Osteoblast (primary cell): Measurements from ENCODE around the gene FBXO15. TPM values are rescaled to one million over a fixed set of nuclear protein-coding genes. Genes with fewer than 3 reads are reported as not detected.

Experiments
- DNase-seq: peaks from one replicate; pipeline ENCODE4 v3.0.0; 2011; ENCODE audit warnings: low spot score, mixed read lengths; ENCODE audit not compliant: insufficient read length; ENCODE audit errors: missing footprints
- H2AFZ ChIP-seq: 2 replicates; pipeline ENCODE4 v1.6.0; 2011; ENCODE audit warnings: mild to moderate bottlenecking, low read length
- H3K27ac ChIP-seq: 2 replicates; pipeline ENCODE4 v1.5.1; 2011; ENCODE audit warnings: mild to moderate bottlenecking, low read depth, low read length, moderate library complexity
- H3K27me3 ChIP-seq: 2 replicates; pipeline ENCODE4 v1.6.0; 2012; ENCODE audit warnings: mild to moderate bottlenecking, control low read depth, inconsistent platforms, low read length, moderate library complexity; ENCODE audit not compliant: insufficient read depth
- H3K36me3 ChIP-seq: 2 replicates; pipeline ENCODE4 v1.5.1; 2011; ENCODE audit warnings: mild to moderate bottlenecking, low read length, control low read depth, moderate library complexity; ENCODE audit not compliant: insufficient read depth
- H3K4me1 ChIP-seq: 2 replicates; pipeline ENCODE4 v1.5.1; 2011; ENCODE audit warnings: mild to moderate bottlenecking, low read length, control low read depth, moderate library complexity; ENCODE audit not compliant: insufficient read depth
- H3K4me2 ChIP-seq: 2 replicates; pipeline ENCODE4 v1.6.0; 2011; ENCODE audit warnings: mild to moderate bottlenecking, low read length; ENCODE audit not compliant: insufficient read depth
- H3K4me3 ChIP-seq: fragments of 200-600 bp; sonication (generic); 3 replicates; pipeline ENCODE4 v1.5.1; 2012; ENCODE audit warnings: mild to moderate bottlenecking, low read length, inconsistent platforms; ENCODE audit not compliant: insufficient read depth
- H3K79me2 ChIP-seq: 2 replicates; pipeline ENCODE4 v1.6.0; 2012; ENCODE audit warnings: mild to moderate bottlenecking, low read length, control low read depth, inconsistent platforms; ENCODE audit not compliant: insufficient read depth
- H3K9me3 ChIP-seq: 2 replicates; pipeline ENCODE4 v1.5.1; 2011; ENCODE audit warnings: low read depth, low read length, control low read depth
- H4K20me1 ChIP-seq: 2 replicates; pipeline ENCODE4 v1.6.0; 2012; ENCODE audit warnings: mild to moderate bottlenecking, low read length, control low read depth; ENCODE audit not compliant: insufficient read depth
- total RNA-seq: library from RNA; depleted of rRNA; stranded (reverse); fragments of >200 nt; gene quantifications from 2 replicates; pipeline ENCODE4 v1.2.3, GENCODE V29; 2012
- TF ChIP-seq, protein P1 (sequence below): IDR thresholded peaks from 2 replicates; pipeline ENCODE4 v1.5.1; 2011; ENCODE audit warnings: mild to moderate bottlenecking, low read depth, low read length, moderate library complexity; ENCODE audit errors: extremely low read depth

The FBXO15 gene
- total RNA-seq, 1 donor, result 0.36 TPM

DNA sequence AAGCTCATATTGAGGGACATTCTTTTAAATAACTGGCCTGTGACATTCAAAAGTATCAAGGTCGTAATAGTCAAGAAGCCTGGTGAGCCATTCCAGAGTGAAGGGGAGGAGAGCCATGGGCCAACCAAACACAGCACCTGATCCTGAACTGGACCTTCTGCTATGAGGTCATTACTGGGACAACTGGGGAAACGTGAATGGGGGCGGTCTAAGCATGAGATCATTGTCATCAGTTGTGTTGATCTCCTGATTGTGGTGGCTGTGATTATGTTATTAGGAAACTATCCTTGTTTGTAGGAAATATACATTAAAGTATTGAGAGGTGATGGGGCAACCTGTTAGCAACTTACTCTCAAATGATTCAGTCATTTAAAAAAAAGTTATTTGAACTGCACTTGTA is 79.3 kb downstream of the FBXO15 start:
- no peaks in the 10 kb centered on the region for H3K79me2 ChIP-seq
- no peaks in the 10 kb centered on the region for H3K9me3 ChIP-seq
- no peak overlapping the region for H3K4me2 ChIP-seq
- no peaks in the 10 kb centered on the region for H4K20me1 ChIP-seq
- no peaks in the 10 kb centered on the region for H3K36me3 ChIP-seq
- H3K4me3 ChIP-seq, result no peak overlapping the region
- H3K27me3 ChIP-seq, result no peaks in the 10 kb centered on the region
- H3K27ac ChIP-seq, result no peak overlapping the region
- TF ChIP-seq, protein P1, sequence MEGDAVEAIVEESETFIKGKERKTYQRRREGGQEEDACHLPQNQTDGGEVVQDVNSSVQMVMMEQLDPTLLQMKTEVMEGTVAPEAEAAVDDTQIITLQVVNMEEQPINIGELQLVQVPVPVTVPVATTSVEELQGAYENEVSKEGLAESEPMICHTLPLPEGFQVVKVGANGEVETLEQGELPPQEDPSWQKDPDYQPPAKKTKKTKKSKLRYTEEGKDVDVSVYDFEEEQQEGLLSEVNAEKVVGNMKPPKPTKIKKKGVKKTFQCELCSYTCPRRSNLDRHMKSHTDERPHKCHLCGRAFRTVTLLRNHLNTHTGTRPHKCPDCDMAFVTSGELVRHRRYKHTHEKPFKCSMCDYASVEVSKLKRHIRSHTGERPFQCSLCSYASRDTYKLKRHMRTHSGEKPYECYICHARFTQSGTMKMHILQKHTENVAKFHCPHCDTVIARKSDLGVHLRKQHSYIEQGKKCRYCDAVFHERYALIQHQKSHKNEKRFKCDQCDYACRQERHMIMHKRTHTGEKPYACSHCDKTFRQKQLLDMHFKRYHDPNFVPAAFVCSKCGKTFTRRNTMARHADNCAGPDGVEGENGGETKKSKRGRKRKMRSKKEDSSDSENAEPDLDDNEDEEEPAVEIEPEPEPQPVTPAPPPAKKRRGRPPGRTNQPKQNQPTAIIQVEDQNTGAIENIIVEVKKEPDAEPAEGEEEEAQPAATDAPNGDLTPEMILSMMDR, result no peak
- no peaks in the 10 kb centered on the region for H3K4me1 ChIP-seq
- no peak overlapping the region for H2AFZ ChIP-seq
- DNase-seq, result peak; percentile 19

DNA sequence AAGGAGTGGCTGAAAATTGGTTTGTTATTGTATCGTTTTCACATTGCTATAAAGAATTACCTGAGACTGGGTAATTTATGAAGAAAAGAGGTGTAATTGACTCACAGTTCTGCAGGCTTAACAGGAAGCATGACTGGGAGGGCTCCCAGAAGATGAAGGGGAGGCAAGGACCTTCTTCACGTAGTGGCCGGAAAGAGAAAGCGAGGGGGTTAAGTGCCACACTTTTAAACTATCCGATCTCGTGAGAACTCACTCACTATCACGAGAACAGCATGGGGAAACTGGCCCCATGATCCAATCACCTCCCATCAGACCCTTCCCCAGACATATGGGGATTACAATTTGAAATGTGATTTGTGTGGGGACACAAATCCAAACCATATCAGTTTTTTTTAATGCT is 81.6 kb downstream of the FBXO15 start:
- Histone ChIP-seq H3K4me3 (no peak overlapping the region), H3K4me1 (no peaks in the 10 kb centered on the region), H3K9me3 (no peaks in the 10 kb centered on the region), H3K27me3 (no peaks in the 10 kb centered on the region), H2AFZ (no peak overlapping the region), H3K27ac (no peak overlapping the region), H4K20me1 (no peaks in the 10 kb centered on the region), H3K36me3 (no peaks in the 10 kb centered on the region), H3K4me2 (no peak overlapping the region), H3K79me2 (no peaks in the 10 kb centered on the region)
- TF ChIP-seq, protein P1, result no peak
- no peak for DNase-seq

GRCh38 chr18:74065366-74065765 is 82.3 kb downstream of the FBXO15 start:
- Histone ChIP-seq H3K4me3 (no peak overlapping the region), H3K79me2 (no peaks in the 10 kb centered on the region), H3K4me2 (no peak overlapping the region), H2AFZ (no peak overlapping the region), H3K27ac (no peak overlapping the region), H3K4me1 (no peaks in the 10 kb centered on the region), H3K9me3 (no peaks in the 10 kb centered on the region), H4K20me1 (no peaks in the 10 kb centered on the region), H3K36me3 (no peaks in the 10 kb centered on the region), H3K27me3 (no peaks in the 10 kb centered on the region)
- no peak for DNase-seq
- TF ChIP-seq, protein P1, result no peak

DNA sequence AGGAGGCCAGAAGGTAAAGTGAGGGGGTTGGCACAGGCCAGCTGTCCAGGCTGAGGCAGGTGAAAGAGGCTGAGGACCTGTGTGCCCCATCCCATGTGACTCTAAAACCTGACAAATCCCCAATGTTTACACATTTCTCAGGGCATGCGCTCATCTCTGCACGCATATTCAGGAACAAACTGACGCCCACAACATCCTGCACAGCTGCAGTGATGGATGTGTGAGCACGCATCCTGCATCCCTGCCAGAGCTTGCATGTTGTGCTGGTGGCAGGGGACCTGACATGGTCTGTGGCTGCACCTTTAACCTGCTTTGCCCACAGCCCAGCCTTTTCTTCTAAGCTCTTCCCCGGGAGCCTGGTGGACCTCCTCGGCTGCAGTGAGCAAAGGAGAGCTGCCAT is 83.1 kb downstream of the FBXO15 start:
- no peak overlapping the region for H3K4me2 ChIP-seq
- H3K27ac ChIP-seq, result no peak overlapping the region
- H3K4me3 ChIP-seq, result no peak overlapping the region
- H3K36me3 ChIP-seq, result no peaks in the 10 kb centered on the region
- no peaks in the 10 kb centered on the region for H3K27me3 ChIP-seq
- no peaks in the 10 kb centered on the region for H4K20me1 ChIP-seq
- TF ChIP-seq, protein P1, result no peak
- no peak for DNase-seq
- H3K9me3 ChIP-seq, result no peaks in the 10 kb centered on the region
- no peaks in the 10 kb centered on the region for H3K79me2 ChIP-seq
- no peak overlapping the region for H2AFZ ChIP-seq
- H3K4me1 ChIP-seq, result no peaks in the 10 kb centered on the region
